ENCODE data around the gene PIWIL1. TPM values are rescaled to one million over a fixed set of nuclear protein-coding genes. Genes with fewer than 3 reads are reported as not detected.

Gene PIWIL1
- total RNA-seq, 4 donors from 2014 or later = 0.62 TPM; not detected in 3

- no peak for DNase-seq
- intact Hi-C loops (cut with DNase I; ENCODE audit: low total_unique reads) = no loop called here
- H3K27me3 ChIP-seq = no peaks in the 10 kb centered on the region
Observed at GRCh38 chr12:130374083-130374482, 36.4 kb downstream of the PIWIL1 start.

GRCh38 chr12:130375296-130376287 lies 37.9 kb downstream of the PIWIL1 start:
- Histone ChIP-seq H3K4me3 (no peak overlapping the region), H3K9me3 (no peaks in the 10 kb centered on the region), H3K36me3 (no peaks in the 10 kb centered on the region), H3K27me3 (no peaks in the 10 kb centered on the region), H3K27ac (no peak overlapping the region), H3K4me1 (no peaks in the 10 kb centered on the region)
- intact Hi-C loops (cut with DNase I; ENCODE audit: low total_unique reads) = no loop called here
- DNase-seq = no peak
- TF ChIP-seq, protein P1, sequence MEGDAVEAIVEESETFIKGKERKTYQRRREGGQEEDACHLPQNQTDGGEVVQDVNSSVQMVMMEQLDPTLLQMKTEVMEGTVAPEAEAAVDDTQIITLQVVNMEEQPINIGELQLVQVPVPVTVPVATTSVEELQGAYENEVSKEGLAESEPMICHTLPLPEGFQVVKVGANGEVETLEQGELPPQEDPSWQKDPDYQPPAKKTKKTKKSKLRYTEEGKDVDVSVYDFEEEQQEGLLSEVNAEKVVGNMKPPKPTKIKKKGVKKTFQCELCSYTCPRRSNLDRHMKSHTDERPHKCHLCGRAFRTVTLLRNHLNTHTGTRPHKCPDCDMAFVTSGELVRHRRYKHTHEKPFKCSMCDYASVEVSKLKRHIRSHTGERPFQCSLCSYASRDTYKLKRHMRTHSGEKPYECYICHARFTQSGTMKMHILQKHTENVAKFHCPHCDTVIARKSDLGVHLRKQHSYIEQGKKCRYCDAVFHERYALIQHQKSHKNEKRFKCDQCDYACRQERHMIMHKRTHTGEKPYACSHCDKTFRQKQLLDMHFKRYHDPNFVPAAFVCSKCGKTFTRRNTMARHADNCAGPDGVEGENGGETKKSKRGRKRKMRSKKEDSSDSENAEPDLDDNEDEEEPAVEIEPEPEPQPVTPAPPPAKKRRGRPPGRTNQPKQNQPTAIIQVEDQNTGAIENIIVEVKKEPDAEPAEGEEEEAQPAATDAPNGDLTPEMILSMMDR (IDR thresholded peaks at IDR 0.05) = no peak
- TF ChIP-seq POLR2A (IDR thresholded peaks at IDR 0.05) = no peak

More at GRCh38 chr12:130374083-130374482, 36.4 kb downstream of the PIWIL1 start:
- H3K36me3 ChIP-seq = no peaks in the 10 kb centered on the region
- TF ChIP-seq, protein P1 (IDR thresholded peaks at IDR 0.05) = no peak
- H3K9me3 ChIP-seq = no peaks in the 10 kb centered on the region
- no peak overlapping the region for H3K4me3 ChIP-seq
- H3K27ac ChIP-seq = no peak overlapping the region
- no peaks in the 10 kb centered on the region for H3K4me1 ChIP-seq

- Histone ChIP-seq H3K27me3 (no peaks in the 10 kb centered on the region), H3K36me3 (no peaks in the 10 kb centered on the region), H3K27ac (no peak overlapping the region), H3K9me3 (no peaks in the 10 kb centered on the region), H3K4me1 (no peaks in the 10 kb centered on the region), H3K4me3 (no peak overlapping the region)
- no peak for DNase-seq
- TF ChIP-seq POLR2A (IDR thresholded peaks at IDR 0.05) = no peak
- TF ChIP-seq, protein P1 (IDR thresholded peaks at IDR 0.05) = no peak
- intact Hi-C loops (cut with DNase I; ENCODE audit: low total_unique reads) = no loop called here
Observed at GRCh38 chr12:130382818-130383217, 45.1 kb downstream of the PIWIL1 start.

GRCh38 chr12:130384234-130384633 lies 46.5 kb downstream of the PIWIL1 start:
- intact Hi-C loops (cut with DNase I; ENCODE audit: low total_unique reads) = no loop called here
- H3K27me3 ChIP-seq = no peaks in the 10 kb centered on the region
- no peaks in the 10 kb centered on the region for H3K4me1 ChIP-seq
- H3K27ac ChIP-seq = no peak overlapping the region
- H3K36me3 ChIP-seq = no peaks in the 10 kb centered on the region
- no peak overlapping the region for H3K4me3 ChIP-seq
- TF ChIP-seq POLR2A (IDR thresholded peaks at IDR 0.05) = no peak
- TF ChIP-seq, protein P1 (IDR thresholded peaks at IDR 0.05) = no peak
- DNase-seq = no peak
- no peaks in the 10 kb centered on the region for H3K9me3 ChIP-seq

DNA sequence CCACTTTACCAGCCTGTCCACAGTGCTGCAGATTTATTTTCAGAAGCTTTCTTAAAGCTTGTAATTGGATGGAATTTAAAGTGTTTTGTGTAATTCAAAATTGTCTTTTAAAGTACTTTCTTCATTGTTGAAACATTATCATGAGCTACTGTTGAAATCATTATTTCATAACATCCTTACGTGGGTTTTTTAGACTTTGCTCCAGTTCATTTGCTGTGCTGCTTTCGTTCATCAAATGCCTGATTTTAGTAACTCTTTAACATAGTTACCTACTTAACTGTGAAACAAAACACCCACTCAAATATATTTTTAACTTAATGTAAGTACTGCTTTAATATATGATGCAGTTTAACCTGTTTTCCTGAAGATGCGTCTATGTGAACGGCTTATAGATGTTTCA lies 47.5 kb downstream of the PIWIL1 start:
- intact Hi-C loops (cut with DNase I; ENCODE audit: low total_unique reads) = no loop called here
- Histone ChIP-seq H3K4me3 (no peak overlapping the region), H3K9me3 (no peaks in the 10 kb centered on the region), H3K36me3 (no peaks in the 10 kb centered on the region), H3K27me3 (no peaks in the 10 kb centered on the region), H3K27ac (no peak overlapping the region), H3K4me1 (no peaks in the 10 kb centered on the region)
- TF ChIP-seq, protein P1 (IDR thresholded peaks at IDR 0.05) = no peak
- no peak for TF ChIP-seq POLR2A (IDR thresholded peaks at IDR 0.05)
- no peak for DNase-seq
